ENCODE measurements around the gene HCK.
A peak's percentile ranks its signal among the peaks of the same experiment; 100 is the strongest.
"Not testable (repeated sequence)": the region's sequence is repeated elsewhere in the genome, so short reads cannot be mapped to it uniquely, and the experiment has no call there.

The HCK gene

DNA sequence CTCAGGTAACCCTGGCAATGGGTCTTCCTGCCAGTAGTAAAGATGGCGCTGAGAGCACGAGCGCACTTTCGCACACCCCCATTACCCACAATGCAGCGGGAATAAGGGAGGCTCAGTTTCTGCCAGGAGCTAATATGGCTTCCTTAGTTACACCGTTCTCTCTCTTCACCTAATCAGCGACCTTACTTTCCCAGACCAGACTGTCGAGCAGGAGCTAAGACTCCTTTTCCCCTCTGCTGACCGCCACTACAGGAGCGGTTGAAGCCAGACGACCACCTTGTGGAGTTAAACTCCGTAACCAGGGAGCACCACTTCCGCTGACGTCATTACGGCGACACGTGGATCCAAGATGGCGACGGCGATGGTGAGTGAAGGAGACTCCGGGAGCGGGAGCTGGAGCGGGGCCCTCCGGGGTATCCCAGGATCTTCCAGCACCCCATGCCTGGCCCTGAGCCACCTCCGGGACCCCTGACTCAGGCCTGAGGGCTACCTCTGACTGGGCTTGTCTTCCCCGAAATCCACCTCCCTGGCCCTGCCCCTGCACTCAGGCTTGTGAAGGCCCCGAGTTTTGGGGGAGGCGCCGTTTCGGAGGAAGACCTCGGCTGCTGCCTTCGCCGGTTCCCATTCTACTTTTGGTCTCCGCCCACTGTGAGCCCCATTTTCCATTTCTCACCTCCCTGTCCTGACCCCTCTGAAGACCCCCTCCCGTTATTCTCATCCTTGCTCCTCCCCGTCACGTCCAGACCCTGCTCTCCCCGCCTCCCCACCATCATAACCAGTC lies 57.5 kb downstream of the HCK start, which contains the start of gene TM9SF4:
Gene TM9SF4, plus strand, starts transcription at position 323 of the 781 bp plus-strand sequence. Its CDS starts 27 bp downstream, at position 350.
- peak; percentile 92 for DNase-seq

DNA sequence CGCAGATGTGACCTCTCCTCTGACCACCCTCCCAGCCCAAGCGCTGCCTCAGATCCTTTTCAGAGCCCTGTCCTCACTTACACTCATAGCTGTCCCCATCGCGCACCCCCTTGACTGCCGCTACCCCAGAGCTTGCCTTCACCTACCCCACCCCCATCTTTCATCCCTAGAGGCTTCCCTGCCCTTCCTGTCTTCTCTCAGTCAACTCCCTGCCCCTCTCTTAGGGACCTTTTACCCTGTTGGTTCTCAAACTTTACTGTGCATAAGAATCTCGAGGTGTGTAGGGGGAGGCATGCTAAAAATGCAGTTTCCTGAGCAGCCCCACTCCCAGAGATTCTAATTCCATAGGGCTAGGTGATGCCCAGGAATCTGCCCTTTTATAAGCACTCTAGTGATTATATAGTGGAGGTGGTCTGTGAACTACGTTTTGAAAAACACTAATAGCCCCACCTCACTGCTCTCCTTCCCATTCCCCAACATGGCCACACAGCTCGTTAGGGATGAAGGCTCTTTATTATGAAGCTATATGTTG lies 58.2 kb downstream of the HCK start:
- no peak for DNase-seq

DNA sequence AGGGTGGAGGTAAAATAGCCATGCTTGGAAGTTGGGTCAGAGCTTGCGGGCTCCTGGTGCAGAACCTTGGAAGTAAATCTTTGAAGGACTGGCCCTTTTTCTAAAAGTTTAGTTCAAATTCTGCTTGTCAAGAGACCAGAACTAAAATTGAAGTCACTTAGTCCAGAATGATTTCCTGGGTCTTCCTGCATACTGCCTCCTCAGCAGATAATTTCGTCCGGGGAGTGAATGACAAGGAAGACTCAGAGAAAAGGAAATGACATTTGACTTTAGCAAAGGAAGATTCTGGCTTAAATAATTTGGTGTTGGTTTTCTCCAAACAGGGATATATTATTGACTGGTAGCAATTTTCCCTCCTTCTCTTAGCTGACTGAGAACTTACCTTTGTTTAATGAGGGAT lies 58.7 kb downstream of the HCK start:
- DNase-seq = no peak

DNA sequence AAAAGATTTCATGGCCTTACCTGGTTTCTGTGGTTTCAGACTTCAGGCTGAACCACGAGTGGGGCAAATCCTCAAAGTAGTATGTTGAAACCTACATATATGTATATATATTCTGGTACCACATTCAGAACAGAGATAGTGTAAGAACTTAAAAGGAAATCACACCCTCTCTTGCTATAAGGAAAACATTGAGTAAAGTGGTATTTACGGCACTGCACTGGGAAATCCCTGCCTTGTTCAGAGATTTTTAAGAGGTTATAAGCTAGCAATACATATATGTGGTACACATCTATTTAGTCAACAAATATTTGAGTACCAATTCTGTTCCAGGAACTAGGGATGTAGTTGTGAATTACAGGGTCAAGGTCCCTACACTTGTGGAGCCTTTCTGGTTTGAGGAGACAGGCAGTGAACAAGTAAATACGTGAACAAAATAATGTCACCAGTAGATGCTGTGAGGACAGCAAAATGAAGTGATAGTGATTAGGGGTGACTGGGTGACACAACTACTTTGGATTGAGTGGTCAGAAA lies 59.2 kb downstream of the HCK start:
- DNase-seq = no peak

DNA sequence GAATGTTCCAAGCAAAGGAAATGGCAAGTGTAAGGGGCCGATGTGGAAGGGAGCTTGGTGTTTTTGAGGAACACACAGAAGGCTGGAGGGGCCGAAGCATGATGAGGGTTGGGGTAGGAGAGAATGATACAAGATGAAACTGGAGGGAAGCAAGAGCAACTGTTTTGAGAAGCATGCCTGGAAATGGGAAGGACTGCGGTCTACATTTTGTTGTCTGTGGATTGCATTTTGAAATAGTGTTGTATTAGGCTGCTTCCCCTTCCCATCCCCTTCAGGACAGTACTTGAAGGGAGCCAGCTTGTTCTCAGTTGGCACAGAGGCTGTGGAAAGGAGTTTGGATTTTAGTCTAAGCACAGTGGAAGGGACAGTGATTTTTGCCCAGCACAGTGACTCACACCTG lies 59.7 kb downstream of the HCK start:
- no peak for DNase-seq

DNA sequence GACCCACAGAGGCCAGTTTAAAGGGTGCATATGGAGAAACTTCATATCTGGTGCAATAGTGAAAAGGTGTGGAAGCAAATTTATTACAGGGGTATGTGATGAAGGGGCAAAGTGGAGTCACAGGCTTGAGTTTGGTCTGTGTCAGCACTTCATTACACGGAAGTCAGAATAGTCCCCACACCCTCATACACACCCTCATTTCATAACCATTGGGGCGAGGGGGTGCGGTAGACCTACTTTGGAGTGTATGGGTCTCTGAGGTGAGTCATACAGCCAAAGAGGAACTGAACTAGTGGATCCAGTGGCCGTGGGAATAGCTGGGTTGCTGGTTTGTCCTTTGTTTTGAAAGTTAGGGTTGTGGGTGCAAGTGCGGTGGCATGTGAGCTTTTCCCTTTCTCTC lies 60.8 kb downstream of the HCK start:
- no peak for DNase-seq

DNA sequence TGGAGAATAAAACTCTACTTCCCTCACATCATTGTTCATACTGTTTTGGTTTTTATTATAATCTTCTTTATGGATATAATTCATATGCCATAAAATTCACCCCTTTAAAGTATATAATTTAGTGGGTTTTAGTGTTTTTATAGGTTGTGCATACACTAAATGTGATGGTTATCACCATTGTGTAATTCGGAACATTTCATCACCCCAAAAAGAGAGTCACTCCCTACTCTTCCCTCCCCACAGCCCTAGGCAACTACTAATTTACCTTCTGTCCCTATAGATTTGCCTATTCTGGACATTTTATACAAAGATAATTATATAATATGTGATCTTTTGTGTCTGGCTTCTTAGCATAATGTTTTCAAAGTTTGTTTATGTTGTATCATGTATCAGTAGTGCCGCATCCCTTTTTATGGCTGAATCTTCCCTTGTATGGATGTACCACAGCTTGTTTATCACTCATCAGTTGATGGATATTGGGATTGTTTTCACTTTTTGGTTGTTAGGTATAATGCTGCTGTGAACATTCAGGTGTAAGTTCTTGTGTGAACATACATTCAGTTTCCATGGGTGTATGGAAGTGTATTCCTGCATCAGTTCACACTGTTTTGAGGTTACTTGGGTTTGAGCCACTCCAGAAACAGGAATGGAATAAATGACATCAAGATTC lies 61.7 kb downstream of the HCK start:
- DNase-seq = no peak

DNA sequence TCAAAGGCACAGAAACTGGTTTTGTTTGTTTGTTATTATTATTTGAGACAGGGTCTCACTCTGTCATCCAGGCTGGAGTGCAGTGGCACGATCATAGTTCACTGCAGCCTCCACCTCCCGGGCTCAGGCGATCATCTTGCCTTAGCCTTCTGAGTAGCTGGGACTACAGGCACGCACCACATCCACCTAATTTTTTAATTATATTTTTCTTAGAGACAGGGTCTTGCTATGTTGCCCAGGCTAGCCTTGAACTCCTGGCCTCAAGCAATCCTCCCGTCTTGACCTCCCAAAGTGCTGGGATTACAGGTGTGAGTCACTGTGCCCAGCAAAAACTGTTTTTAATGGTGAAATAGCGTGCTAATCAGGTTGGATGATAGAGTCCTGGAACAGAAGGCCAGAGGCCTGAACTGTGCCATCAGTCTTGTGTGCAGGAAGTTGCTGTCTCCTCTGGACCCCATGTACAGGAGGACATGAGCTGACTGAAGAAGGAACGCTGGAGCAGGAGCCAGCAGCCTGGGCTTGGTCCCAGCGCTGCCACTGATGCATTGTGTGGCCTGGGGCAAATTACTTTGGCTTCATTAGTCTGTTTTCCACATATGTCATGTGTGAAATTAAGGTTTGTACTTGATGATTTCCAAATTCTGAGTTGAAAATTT lies 62.4 kb downstream of the HCK start:
- no peak for DNase-seq

DNA sequence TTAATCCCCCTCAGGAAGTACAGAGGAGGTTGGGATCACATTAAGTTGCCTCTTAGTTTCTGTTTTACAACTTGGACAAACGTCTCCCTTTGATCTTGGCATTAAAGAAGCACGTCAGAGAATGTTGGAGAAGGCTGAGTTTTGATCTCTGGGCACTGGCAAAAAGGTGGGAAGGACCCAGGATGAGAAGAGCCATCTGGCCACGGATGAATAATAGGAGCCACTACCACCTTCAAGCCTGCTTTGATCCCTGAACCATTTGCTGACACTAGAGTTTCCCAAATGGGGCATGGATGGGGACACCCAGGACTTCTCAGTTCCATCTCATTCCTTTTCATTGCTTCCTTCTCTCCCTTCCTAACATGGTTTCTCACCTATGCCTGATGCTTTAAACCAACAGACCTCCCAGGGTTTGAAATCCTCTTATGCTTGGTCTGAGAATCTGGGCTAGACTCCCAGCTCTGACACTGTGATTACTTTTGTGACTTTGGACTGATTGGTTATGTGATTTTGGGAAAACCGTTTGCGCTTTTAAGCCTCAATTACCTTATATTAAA lies 63.2 kb downstream of the HCK start:
- no peak for DNase-seq

DNA sequence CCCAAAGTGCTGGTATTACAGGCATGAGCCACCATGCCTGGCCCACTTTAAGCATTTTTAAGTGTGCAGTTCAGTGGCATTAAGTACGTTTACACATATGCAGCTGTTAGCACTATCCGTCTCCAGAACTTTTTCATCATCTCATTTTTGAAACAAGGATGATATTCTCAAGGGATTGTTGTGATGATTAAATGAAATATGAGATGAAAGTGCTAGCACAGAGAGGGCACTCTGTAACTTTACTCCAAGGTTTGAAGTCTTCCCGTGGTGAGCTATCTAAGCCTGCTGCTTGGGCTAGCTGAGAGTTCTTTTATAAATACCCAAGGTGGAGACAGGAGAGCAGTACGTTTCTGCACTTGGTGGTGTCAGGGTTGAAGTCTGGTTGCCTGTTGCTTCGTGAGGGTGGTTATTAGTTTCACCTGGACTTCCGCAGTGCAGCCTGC lies 64.1 kb downstream of the HCK start:
- no peak for DNase-seq

DNA sequence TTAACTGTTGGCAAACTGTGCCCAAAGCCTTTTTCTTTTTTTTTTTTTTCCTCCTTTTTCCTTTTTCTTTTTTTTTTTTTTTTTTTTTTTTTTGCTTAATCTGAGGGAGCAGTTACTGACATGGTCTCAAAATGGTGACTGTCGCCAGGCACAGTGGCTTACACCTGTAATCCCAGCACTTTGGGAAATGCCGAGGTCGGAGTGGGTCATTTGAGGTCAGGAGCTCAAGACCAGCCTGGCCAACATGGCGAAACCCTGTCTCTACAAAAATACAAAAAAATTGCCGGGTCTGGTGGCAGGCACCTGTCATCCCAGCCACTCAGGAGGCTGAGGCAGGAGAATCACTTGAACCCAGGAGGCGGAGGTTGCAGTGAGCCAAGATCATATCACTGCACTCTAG lies 64.8 kb downstream of the HCK start:
- not testable (repeated sequence) for DNase-seq

DNA sequence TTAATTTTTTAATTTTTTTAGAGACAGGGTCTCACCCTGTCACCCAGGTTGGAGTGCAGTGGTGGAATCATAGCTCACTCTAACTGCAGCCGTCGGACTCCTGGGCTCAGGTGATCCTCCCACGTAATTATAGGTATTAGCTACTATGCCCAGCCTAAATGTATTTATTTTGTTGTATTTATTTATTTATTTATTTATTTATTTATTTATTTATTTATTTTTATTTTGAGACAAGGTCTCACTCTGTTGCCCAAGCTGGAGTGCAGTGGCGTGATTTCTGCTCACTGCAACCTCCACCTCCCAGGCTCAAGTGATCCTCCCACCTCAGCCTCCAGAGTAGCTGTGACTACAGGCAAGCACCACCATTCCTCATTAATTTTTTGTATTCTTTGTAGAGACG lies 66.4 kb downstream of the HCK start:
- not testable (repeated sequence) for DNase-seq

DNA sequence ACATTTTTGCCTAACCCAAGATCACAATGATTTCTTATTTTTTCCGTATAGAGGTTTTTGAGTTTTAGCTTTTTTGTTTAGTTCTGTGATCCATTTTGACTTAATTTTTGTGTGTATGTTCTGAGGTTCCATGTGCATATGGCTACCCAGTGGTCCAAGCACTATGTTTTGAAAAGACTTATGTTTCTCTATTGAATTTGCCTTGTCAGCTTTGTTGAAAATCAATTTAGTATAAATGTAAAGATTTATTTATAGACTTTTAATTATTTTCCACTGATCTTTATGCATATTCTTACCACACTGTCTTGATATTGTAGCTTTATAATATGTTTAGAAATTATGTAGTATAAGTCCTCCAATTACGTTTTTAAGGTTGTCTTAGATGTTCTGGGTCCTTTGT lies 67.7 kb downstream of the HCK start:
- no peak for DNase-seq

DNA sequence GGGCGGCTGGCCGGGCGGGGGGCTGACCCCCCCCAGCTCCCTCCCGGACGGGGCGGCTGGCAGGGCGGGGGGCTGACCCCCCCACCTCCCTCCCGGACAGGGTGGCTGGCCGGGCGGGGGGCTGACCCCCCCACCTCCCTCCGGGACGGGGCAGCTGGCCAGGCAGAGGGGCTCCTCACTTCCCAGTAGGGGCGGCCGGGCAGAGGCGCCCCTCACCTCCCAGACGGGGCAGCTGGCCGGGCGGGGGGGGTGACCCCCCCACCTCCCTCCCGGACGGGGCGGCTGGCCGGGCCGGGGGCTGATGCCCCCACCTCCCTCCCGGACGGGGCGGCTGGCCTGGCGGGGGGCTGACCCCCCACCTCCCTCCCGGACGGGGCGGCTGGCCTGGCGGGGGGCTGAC lies 69.9 kb downstream of the HCK start:
- DNase-seq = not testable (repeated sequence)

DNA sequence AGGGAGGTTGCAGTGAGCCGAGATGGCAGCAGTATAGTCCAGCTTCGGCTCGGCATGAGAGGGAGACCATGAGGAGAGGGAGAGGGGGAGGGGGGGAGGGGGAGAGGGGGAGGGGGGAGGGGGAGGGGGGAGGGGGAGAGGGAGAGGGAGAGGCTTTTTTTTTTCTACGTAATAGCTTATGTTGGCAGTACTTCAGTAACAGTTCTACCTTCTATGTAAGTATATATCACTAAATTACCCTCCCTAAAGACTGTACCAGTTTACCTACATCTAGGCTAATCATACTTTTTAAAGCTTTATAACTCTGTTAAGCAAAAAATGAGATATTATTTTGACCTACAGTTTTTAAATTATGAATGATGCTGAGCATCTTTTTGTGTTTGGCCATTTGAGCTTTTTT lies 71.0 kb downstream of the HCK start:
- no peak for DNase-seq

DNA sequence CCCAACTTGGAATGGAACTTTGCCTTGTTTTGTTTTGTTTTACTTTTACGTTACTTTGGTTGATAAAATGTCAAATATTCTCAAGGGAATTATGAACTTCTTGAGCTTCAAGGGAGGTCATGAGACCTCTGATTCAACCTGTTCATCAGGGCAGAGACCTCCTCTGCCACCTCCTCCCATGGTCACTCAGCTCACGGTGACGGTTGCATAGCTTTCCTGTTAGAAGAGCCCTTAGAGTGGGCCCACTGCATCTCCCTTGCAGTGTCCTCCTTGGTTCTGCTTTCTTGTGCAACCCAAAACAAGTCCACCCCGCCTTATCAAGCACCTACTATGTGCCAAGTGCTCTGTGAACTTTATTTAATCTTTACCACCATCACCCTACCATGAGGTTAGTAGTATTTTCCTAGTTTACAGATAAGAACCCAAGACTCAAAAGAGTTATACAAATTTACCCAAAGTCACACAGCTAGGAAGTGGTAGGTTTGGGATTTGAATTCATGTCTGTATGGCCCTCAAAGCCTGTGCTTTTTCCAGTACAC lies 72.9 kb downstream of the HCK start:
- no peak for DNase-seq

DNA sequence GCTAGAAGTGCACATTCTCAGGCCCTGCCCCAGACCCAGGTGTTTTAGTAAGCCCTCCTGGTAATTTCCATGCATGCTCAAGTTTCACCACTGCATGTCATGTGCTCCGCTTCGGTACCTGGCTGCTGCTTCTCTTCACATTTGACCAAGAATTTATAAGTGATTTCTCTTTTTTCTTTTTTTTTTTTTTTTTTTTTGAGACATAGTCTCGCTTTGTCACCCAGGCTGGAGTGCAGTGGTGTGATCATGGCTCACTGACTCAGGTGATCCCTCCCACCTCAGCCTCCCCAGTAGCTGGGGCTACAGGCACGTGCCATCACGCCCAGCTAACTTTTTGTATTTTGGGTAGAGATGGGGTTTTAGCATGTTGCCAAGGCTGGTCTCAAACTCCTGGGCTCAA lies 73.5 kb downstream of the HCK start:
- DNase-seq = no peak

DNA sequence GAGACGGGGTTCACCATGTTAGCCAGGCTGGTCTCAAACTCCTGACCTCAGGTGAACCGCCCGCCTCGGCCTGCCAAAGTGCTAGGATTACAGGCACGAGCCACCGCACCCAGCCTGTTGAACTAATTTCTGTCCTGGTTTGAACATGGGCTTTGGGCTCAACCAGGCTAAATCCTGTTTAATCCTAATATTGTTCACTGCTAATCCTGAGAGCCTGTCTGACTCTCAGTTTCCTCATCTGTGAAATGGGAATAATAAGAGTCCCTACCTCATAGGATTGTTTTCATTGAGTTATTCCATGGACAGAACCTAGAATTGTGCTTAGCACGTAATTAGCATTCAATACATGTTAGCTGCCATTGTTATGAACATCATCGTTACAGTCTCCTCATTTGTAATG lies 74.9 kb downstream of the HCK start:
- DNase-seq = no peak

DNA sequence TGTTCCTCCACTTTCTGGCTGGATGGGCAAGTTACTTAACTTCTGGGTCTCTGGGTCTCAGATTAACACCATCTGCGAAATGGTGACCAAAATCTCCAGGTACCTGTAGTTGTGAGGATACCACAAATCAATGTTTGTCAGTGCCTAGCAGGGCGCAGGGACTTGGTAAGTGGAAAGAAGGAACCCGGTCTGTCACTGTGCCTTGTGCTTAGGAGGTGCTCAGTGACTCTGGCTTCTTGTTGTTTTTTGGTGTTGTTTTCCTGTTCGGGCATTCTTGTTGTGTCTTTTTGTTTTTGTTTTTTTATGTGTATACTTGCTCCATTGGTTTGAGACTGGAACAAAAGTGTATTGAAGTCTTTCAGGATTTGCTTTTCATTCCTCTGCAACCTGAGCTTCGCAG lies 75.3 kb downstream of the HCK start:
- no peak for DNase-seq

DNA sequence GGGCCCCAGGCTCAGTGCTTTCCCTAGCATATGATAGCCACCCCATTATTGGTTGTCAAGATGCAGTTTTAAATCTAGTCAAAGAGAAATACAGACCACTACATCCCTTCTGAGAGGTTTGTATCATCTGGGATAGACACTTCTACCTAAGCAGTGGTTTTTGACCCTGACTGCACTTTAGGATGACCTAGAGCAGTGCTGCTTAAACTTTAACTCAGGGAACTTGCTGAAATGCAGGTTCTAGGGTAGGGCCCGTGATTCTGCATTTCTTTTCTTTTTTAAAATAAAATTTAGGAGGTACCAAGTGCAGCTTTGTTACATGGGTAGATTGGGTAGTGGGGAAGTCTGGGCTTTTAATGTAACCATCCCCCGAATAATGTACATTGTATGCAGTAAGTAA lies 76.1 kb downstream of the HCK start:
- DNase-seq = no peak

DNA sequence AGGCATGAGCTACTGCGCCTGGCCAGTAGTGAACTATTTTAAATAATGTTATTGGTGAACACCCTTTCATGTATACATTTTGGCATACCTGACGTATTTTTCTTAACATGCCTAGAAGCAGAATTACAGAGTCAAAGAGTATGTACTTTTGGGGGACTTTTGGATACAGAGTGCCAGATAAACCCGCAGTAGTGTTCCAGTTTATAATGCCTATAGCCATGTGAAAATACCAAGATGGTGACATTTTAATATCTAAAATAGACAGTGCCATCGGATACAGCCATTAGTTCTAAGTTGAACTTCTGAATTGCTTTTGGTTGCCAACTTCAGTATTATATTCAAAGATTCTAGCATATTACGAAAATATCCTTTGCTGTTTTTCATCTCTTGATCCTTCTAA lies 77.8 kb downstream of the HCK start:
- no peak for DNase-seq

DNA sequence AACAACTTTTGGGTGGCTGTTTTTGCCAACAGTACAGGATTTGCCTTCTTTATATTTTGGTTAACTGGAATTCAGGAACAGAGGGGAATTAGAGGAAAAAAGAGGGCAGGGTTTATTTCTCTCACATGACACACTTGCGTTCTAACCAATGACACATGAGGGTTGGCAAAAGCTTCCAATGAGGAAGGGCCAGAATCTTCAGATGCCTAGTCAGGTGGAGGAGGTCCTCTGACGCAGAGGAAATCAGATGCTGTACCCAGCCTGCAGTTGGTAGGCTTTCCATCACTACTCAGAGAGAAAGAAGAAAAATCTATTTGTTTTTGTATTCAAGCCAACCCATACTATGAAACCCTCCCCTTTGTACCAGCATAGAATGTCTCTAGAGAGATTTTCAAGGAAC lies 78.3 kb downstream of the HCK start:
- DNase-seq = no peak

DNA sequence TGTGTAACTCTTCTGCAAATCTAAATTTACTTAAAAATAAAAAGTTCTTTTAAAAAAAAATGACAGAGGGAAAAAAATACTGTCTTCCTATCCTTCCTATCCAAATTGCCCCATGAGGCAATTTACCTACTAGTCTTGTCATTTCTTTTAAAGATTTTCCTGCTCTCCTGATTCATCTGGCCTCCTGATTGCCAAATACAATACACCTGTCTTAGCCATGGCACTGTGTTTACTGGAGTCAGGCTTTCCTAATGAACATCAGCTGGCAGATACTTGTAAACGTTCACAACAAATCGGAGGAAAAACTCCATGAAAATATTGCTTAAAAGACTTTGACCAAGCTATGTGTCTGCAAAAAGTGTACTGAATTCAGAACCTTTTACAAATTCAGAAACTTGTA lies 78.9 kb downstream of the HCK start:
- DNase-seq = no peak

Measured in NCI-H774 (cell line).